GM12872 (cell line): ENCODE measurements around the gene OR5F1.

Source experiments
- TF ChIP-seq, protein P1 (sequence below): IDR thresholded peaks from 3 replicates; pipeline ENCODE4 v1.5.1; 2011; ENCODE audit warnings: low read depth, mild to moderate bottlenecking, low read length, moderate library complexity; ENCODE audit not compliant: insufficient read depth

The OR5F1 gene

DNA sequence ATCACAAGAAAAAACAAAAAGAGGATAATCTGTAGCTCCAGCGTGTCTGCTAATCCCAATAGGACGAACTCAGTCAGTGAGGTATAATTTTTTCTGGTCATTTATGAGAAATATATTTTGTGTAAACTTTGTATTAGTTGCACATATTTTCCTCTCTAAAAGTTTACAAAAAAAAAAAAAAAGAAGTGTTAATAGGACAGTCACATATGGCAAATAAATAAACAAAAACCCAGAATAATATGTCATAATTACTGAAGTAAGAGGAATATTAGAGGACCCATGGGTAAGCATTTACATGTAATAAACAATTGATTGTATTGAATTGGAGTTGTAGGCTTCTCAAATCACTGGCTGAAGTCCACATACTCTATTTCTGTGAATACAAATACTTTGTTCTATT is at the start of gene OR5F1:
Gene OR5F1, minus strand, starts transcription at position 101 of the 400 bp plus-strand sequence. Its CDS starts 0 bp downstream, at position 101.
- TF ChIP-seq, protein P1, sequence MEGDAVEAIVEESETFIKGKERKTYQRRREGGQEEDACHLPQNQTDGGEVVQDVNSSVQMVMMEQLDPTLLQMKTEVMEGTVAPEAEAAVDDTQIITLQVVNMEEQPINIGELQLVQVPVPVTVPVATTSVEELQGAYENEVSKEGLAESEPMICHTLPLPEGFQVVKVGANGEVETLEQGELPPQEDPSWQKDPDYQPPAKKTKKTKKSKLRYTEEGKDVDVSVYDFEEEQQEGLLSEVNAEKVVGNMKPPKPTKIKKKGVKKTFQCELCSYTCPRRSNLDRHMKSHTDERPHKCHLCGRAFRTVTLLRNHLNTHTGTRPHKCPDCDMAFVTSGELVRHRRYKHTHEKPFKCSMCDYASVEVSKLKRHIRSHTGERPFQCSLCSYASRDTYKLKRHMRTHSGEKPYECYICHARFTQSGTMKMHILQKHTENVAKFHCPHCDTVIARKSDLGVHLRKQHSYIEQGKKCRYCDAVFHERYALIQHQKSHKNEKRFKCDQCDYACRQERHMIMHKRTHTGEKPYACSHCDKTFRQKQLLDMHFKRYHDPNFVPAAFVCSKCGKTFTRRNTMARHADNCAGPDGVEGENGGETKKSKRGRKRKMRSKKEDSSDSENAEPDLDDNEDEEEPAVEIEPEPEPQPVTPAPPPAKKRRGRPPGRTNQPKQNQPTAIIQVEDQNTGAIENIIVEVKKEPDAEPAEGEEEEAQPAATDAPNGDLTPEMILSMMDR = no peak

GRCh38 chr11:56027354-56027753 is 32.9 kb upstream of the OR5F1 start, which contains the start of gene OR5AS1:
Gene OR5AS1 (plus strand): TSS chr11:56027654. CDS start chr11:56030419, 2,765 bp downstream.
- TF ChIP-seq, protein P1 = no peak

DNA sequence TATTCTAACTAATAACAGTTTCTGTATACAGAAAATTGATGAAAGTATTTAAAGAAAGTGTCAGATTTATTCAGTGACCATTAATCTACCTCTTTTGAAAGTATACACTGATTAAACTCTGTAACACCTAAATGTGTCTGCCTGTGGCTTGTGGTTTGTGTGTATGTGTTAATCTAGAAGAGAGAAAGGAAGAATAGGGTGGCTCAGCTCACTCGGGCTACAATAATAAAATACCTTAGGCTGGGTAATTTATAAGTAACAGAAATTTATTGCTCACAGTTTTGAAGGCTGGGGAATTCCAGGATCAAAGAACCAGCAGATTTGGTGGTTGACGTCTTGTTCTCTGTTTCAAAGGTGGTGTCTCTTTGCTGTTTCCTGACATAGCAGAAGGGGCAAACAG is 19.4 kb upstream of the OR5F1 start:
- TF ChIP-seq, protein P1 = no peak

- TF ChIP-seq, protein P1 = no peak
Measured at GRCh38 chr11:56010716-56011115, 16.3 kb upstream of the OR5F1 start.

DNA sequence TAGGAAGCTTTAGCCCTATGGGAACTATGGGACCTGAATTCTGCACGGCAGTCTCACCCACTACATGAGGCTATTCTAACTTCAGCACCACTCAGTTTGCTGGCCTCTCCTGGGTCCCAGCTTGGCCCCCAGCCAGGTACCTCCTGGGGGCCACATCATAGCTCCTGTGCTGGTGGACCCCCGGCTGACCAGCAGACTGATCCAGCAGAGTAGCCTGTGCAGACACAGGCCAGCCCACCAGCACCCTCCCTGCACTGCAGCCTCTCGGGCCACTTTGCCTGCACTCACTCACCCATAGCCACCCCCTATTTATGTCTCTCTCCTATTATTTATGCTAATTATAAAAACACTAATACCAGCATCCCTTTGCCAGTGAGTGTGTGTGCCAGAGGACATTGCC is 23.5 kb downstream of the OR5F1 start:
- TF ChIP-seq, protein P1 = no peak

DNA sequence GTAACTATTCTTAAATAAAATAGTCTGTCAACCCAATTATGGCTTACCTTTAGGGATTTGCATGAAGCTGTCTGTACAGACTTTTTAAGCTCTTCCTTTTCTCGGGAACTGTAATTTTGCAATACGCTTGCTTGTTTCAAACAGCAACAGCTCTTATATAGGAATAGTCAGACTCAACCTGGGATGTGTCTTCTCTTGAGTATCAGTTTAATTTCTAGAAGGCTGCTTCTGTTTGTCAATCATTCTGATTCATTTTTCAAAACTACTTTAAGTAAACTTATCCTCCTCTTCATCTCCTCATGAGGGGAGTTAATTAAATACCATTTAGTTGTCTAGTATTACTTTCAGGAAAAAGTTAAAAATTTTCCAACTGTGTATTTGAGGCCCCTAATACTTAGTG is 24.6 kb downstream of the OR5F1 start, which contains the start of gene OR10AG1:
Gene OR10AG1, minus strand, starts transcription at position 101 of the 400 bp plus-strand sequence. Its CDS starts 38 bp downstream, at position 63.
- TF ChIP-seq, protein P1 = no peak

DNA sequence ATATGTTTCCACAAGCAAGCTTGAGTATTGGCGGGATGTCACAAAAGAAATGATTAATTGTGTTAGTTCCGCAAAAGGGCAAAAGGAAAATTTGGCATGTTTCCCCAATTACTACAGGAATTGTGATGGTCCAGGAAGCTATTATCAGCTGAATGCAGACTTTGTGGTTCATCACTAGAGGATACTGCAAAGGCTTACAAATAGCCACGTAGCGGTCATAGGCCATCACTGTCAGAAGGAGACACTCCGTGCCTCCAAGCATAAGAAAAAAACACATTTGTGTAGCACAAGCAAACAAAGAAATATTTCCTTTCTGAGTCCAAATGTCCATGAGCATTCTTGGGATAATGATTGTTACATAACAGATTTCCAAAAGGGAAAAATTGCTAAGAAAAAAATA is 26.5 kb downstream of the OR5F1 start:
- TF ChIP-seq, protein P1 = no peak
